IPS-NIHi7 (cell line): ENCODE results near the gene DNAH17.

Experiments used
- DNase-seq: peaks from one replicate; pipeline ENCODE4 v3.0.0; 2012; ENCODE audit warnings: mixed read lengths; ENCODE audit errors: extremely low spot score

The DNAH17 gene

GRCh38 chr17:78575899-78576298, 1.3 kb downstream of the DNAH17 start:
- DNase-seq: no peak

- DNase-seq: no peak
These were observed 1.9 kb downstream of the DNAH17 start for GRCh38 chr17:78575340-78575739.

GRCh38 chr17:78573955-78574354, 3.2 kb downstream of the DNAH17 start:
- DNase-seq: no peak

- peak; percentile 83 for DNase-seq
These were observed 4.7 kb downstream of the DNAH17 start for GRCh38 chr17:78572239-78573205.

GRCh38 chr17:78571329-78571728, 5.9 kb downstream of the DNAH17 start:
- DNase-seq: no peak

- no peak for DNase-seq
These were observed 8.6 kb downstream of the DNAH17 start for GRCh38 chr17:78568494-78569115.

- DNase-seq: no peak
These were observed 9.2 kb downstream of the DNAH17 start for GRCh38 chr17:78567991-78568390.

- DNase-seq: no peak
These were observed 10.2 kb downstream of the DNAH17 start for GRCh38 chr17:78566947-78567346.

GRCh38 chr17:78563189-78564145, 13.7 kb downstream of the DNAH17 start:
- no peak for DNase-seq

GRCh38 chr17:78562734-78563133, 14.5 kb downstream of the DNAH17 start:
- no peak for DNase-seq

GRCh38 chr17:78561166-78561565, 16.0 kb downstream of the DNAH17 start:
- no peak for DNase-seq

GRCh38 chr17:78560731-78561130, 16.5 kb downstream of the DNAH17 start:
- DNase-seq: no peak

GRCh38 chr17:78559749-78560368, 17.3 kb downstream of the DNAH17 start:
- DNase-seq: peak; percentile 78

- DNase-seq: no peak
These were observed 18.2 kb downstream of the DNAH17 start for GRCh38 chr17:78558989-78559388.

GRCh38 chr17:78558181-78558850, 18.9 kb downstream of the DNAH17 start:
- no peak for DNase-seq

- DNase-seq: no peak
These were observed 19.6 kb downstream of the DNAH17 start for GRCh38 chr17:78557598-78558039.

- DNase-seq: no peak
These were observed 20.4 kb downstream of the DNAH17 start for GRCh38 chr17:78556812-78557211.

GRCh38 chr17:78555746-78556401, 21.3 kb downstream of the DNAH17 start:
- no peak for DNase-seq

GRCh38 chr17:78550464-78550863, 26.7 kb downstream of the DNAH17 start:
- DNase-seq: no peak

- no peak for DNase-seq
These were observed 28.5 kb downstream of the DNAH17 start for GRCh38 chr17:78548725-78549124.
